T-helper 2 cell treated with Interferon-gamma antibody and Interleukin-4, amounts not matched to agents 5 μg/mL and 100 μg/mL, for 36 hours (primary cell): ENCODE data around the gene CAVIN3.

Experiments
- DNase-seq: peaks from one replicate; pipeline ENCODE4 v3.0.0; 2021; ENCODE audit warnings: low spot score
- H3K27ac Mint-ChIP-seq: one replicate; pipeline ENCODE4 v1.8.0; 2021; ENCODE audit warnings: mild to moderate bottlenecking, mixed read lengths
- H3K27me3 Mint-ChIP-seq: one replicate; pipeline ENCODE4 v1.8.0; 2021; ENCODE audit warnings: low read depth, mixed read lengths
- H3K36me3 Mint-ChIP-seq: one replicate; pipeline ENCODE4 v1.8.0; 2021; ENCODE audit warnings: low read depth, mixed read lengths
- H3K4me1 Mint-ChIP-seq: one replicate; pipeline ENCODE4 v1.8.0; 2021; ENCODE audit warnings: low read depth, mixed read lengths
- H3K4me3 Mint-ChIP-seq: one replicate; pipeline ENCODE4 v1.8.0; 2022; ENCODE audit warnings: mild to moderate bottlenecking, moderate library complexity, mixed read lengths
- H3K9me3 Mint-ChIP-seq: one replicate; pipeline ENCODE4 v1.8.0; 2021; ENCODE audit warnings: mixed read lengths

CAVIN3 gene

GRCh38 chr11:6320411-6321155, at the start of gene CAVIN3:
Gene CAVIN3 (minus strand): TSS chr11:6320501. CDS start chr11:6320476, 25 bp downstream.
- DNase-seq = peak; percentile 92
- no peaks in the 10 kb centered on the region for H3K9me3 Mint-ChIP-seq
- peak within 1 kb of the TSS; percentile 96 for H3K27ac Mint-ChIP-seq
- H3K36me3 Mint-ChIP-seq = peaks cover 2% of the 10 kb centered on the region
- H3K4me3 Mint-ChIP-seq = peak within 1 kb of the TSS; percentile 84
- peaks cover 31% of the 10 kb centered on the region for H3K4me1 Mint-ChIP-seq
- H3K27me3 Mint-ChIP-seq = peaks cover 9% of the 10 kb centered on the region

DNA sequence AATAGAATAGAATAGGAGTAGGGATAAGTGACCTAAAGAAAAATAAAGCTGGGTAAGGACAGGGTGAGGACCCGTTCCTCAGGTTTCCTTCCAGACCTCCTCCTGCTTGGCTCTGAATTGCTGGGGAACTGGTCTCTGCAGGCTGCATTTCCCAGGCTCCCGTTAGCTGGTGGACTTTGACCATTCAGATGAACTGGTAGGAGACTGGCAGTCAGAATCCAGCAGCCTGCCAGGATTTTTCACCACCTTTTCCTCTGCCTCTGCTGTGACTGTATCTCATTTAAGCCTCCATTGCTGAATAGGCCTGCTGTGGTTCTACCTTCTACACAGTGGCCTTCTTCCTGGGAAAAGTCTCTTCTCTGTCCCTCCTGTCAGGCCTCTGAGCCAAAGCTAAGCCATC, 45.4 kb upstream of the CAVIN3 start:
- H3K27ac Mint-ChIP-seq = no peak overlapping the region
- no peaks in the 10 kb centered on the region for H3K27me3 Mint-ChIP-seq
- H3K36me3 Mint-ChIP-seq = no peaks in the 10 kb centered on the region
- no peak for DNase-seq
- no peak overlapping the region for H3K4me3 Mint-ChIP-seq
- no peaks in the 10 kb centered on the region for H3K4me1 Mint-ChIP-seq
- H3K9me3 Mint-ChIP-seq = no peaks in the 10 kb centered on the region

- no peaks in the 10 kb centered on the region for H3K27me3 Mint-ChIP-seq
- DNase-seq = peak; percentile 60
- no peaks in the 10 kb centered on the region for H3K36me3 Mint-ChIP-seq
- H3K4me3 Mint-ChIP-seq = no peak overlapping the region
- no peaks in the 10 kb centered on the region for H3K4me1 Mint-ChIP-seq
- no peaks in the 10 kb centered on the region for H3K9me3 Mint-ChIP-seq
- no peak overlapping the region for H3K27ac Mint-ChIP-seq
Measured at GRCh38 chr11:6362873-6363678, 42.8 kb upstream of the CAVIN3 start.

DNA sequence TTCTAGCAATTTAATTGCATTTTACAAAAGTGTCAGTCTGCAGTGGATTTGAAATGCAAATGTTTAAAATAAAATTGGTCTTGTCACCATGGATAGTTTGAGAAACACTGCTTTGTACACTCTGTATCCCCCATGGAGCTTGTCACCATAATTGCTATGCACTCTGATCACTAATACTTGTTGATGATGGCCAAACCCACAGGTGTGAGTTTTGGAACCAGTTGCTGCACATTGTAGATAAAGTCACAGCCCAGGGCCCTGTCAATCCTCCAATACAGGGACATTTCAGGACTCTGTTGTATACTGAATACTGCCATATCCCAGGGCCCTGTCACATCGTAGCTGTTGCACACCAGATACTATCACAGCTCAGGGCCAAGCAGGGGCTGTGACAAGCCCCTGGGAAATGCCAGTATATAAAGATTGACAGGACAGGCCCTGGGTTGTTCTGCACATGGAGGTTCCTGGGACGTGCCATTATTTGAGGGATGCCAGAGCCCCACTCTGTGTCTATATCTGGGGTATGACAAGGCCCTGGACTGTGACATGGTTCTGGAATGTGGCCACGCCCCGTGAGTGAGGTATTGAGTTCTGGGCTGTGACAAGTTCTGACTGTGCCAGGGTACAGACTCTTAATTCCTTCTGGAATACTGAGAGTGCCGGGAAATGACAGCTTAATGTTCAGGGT, 42.0 kb upstream of the CAVIN3 start:
- H3K27ac Mint-ChIP-seq = no peak overlapping the region
- H3K27me3 Mint-ChIP-seq = no peaks in the 10 kb centered on the region
- H3K4me1 Mint-ChIP-seq = peaks cover under 1% of the 10 kb centered on the region
- no peaks in the 10 kb centered on the region for H3K36me3 Mint-ChIP-seq
- DNase-seq = no peak
- no peak overlapping the region for H3K4me3 Mint-ChIP-seq
- no peaks in the 10 kb centered on the region for H3K9me3 Mint-ChIP-seq

DNA sequence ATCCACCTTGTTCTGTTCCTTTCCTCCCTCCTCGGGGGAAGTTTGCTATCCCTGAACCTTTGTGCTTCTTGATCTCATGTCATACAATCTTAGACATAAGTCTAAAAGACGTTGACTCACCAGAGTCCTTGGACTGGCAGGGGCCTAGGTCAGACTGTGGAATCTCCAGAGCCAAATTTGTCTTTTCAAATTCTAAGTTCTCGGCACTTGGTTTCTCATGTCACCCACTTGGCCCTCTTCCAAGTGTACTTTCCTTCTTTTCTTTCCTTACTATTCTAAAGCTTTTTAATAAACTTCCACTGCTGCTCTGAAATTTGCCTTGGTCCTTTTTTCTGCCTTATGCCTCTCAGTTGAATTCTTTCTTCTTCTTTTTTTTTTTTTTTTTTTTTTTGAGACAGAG, 39.9 kb upstream of the CAVIN3 start:
- H3K27ac Mint-ChIP-seq = no peak overlapping the region
- H3K4me1 Mint-ChIP-seq = peaks cover 3% of the 10 kb centered on the region
- H3K4me3 Mint-ChIP-seq = no peak overlapping the region
- no peak for DNase-seq
- no peaks in the 10 kb centered on the region for H3K36me3 Mint-ChIP-seq
- no peaks in the 10 kb centered on the region for H3K9me3 Mint-ChIP-seq
- no peaks in the 10 kb centered on the region for H3K27me3 Mint-ChIP-seq

- Mint-ChIP-seq H3K36me3 (no peaks in the 10 kb centered on the region), H3K4me3 (no peak overlapping the region), H3K27ac (no peak overlapping the region), H3K27me3 (no peaks in the 10 kb centered on the region), H3K9me3 (no peaks in the 10 kb centered on the region), H3K4me1 (peaks cover 8% of the 10 kb centered on the region)
- DNase-seq = peak; percentile 73
Measured at GRCh38 chr11:6357222-6357621, 36.9 kb upstream of the CAVIN3 start.

GRCh38 chr11:6356503-6357055, 36.3 kb upstream of the CAVIN3 start:
- Mint-ChIP-seq H3K36me3 (no peaks in the 10 kb centered on the region), H3K27ac (no peak overlapping the region)

DNA sequence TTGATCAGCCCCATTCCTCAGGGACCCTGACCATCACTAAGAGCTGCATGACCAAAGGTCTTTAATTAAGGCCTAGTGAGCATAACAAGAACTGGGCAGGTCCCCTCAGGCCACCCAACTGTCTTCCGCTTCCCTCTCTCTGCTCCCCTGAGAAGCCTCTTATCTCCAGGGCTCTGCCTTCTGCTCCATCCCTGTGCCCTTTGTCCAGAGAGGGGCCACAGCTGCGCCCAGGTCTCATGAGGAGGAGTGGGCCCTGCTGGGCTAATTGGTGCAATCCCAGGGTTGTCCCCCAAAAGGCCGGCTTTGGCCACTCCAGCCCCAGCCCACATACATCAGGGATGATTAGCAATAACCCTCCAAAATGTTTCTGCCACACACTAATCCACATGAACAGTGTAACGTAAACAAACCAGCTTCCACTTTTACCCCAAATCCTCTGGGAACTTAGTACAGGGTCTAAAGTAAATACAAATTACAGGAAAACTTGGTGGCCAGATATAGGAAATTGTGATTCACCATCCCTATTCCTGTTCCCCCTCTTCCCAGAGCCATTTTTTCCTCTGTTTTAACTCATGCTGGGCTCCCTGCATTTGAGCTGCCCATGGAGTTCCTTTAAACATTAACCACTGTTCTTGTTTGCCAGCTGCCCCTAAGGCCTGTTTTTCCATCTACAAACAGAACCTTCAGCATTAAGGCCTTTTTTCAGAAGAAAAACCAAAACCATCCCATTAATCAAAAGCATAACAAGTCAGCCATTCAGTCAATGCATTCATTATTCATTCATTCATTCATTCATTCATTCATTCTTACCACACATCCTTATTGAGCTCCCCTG, 34.6 kb upstream of the CAVIN3 start:
- Mint-ChIP-seq H3K27me3 (no peaks in the 10 kb centered on the region), H3K4me1 (peaks cover 13% of the 10 kb centered on the region), H3K9me3 (no peaks in the 10 kb centered on the region), H3K27ac (no peak overlapping the region), H3K4me3 (no peak overlapping the region), H3K36me3 (no peaks in the 10 kb centered on the region)
- DNase-seq = no peak

More at GRCh38 chr11:6356503-6357055, 36.3 kb upstream of the CAVIN3 start:
- H3K4me3 Mint-ChIP-seq = no peak overlapping the region
- H3K9me3 Mint-ChIP-seq = no peaks in the 10 kb centered on the region
- no peak for DNase-seq
- no peaks in the 10 kb centered on the region for H3K27me3 Mint-ChIP-seq
- peaks cover 12% of the 10 kb centered on the region for H3K4me1 Mint-ChIP-seq

DNA sequence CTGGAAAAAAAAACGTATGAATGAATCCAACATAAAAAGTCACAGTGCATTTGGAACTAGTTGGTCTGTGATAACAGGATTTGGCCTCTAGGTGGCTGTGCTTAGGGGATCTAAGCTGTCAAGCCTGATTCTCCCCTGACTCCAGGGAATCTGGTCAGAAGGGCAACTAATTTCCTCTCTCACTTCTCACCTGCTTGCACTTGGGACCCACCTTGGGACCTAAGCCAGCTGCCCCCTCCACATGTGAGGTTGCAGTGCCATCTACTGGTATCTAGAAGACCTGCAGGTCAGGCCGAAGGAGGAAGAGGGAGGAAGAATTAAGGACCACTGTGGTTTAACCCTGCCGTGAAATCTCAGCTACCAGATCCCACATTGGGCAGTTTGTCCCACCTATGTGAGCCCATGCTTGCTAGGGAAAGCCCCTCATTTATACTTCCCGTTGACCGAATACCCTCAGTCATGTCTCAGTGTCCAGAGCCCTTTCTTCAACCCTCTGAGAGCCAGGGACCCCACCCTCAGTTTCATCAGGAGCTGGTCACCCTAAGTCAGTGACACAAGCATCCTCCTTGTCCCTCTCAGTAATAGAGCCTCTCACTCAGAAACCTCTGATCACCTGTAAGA, 33.2 kb upstream of the CAVIN3 start:
- Mint-ChIP-seq H3K9me3 (no peaks in the 10 kb centered on the region), H3K4me3 (no peak overlapping the region), H3K4me1 (peaks cover 13% of the 10 kb centered on the region), H3K27me3 (no peaks in the 10 kb centered on the region), H3K27ac (peak overlapping the region; percentile 24), H3K36me3 (no peaks in the 10 kb centered on the region)
- peak; percentile 47 for DNase-seq

DNA sequence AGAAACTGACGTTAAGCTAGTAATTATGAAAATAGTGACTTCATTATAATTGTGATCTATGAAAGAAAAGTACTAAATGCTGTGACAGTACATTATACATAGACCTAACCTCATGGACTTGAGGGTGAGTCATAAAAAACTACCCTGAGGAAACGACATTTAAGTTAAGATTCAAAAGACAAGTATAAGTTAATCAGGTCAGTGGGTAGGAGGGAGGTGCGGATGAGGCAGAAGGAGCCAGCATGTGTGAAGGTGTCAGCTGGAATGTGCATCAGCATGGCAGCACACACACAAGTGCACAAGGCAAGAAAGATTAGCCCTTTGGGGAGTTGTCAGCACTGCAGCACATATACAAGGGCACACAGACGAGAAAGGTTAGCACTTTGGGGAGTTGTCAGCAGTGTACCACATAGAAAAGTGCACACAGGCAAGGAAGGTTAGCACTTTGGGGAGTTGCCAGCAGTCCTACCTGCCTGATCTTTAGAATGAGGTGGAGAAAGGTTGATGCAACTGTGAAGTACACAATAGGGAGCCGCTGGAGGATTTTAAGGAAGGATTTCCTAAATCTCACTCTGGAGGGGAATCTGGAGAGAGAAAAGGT, 31.6 kb upstream of the CAVIN3 start:
- no peaks in the 10 kb centered on the region for H3K36me3 Mint-ChIP-seq
- no peaks in the 10 kb centered on the region for H3K9me3 Mint-ChIP-seq
- peaks cover 10% of the 10 kb centered on the region for H3K4me1 Mint-ChIP-seq
- H3K4me3 Mint-ChIP-seq = no peak overlapping the region
- DNase-seq = peak; percentile 55
- no peaks in the 10 kb centered on the region for H3K27me3 Mint-ChIP-seq
- H3K27ac Mint-ChIP-seq = no peak overlapping the region

- Mint-ChIP-seq H3K36me3 (no peaks in the 10 kb centered on the region), H3K27me3 (no peaks in the 10 kb centered on the region), H3K27ac (no peak overlapping the region), H3K4me1 (peaks cover 10% of the 10 kb centered on the region), H3K9me3 (no peaks in the 10 kb centered on the region), H3K4me3 (no peak overlapping the region)
- DNase-seq = no peak
Measured at GRCh38 chr11:6350486-6350885, 30.2 kb upstream of the CAVIN3 start.

- Mint-ChIP-seq H3K36me3 (no peaks in the 10 kb centered on the region), H3K27me3 (peaks cover 3% of the 10 kb centered on the region), H3K27ac (no peak overlapping the region), H3K4me1 (peaks cover 10% of the 10 kb centered on the region), H3K9me3 (no peaks in the 10 kb centered on the region), H3K4me3 (no peak overlapping the region)
- DNase-seq = no peak
Measured at GRCh38 chr11:6350043-6350442, 29.7 kb upstream of the CAVIN3 start.
